NCI-H2227 treated with DMSO at 0.1 percent for 48 hours (cell line): ENCODE results near the gene ZNF277.

Experiments used
- DNase-seq: peaks from one replicate; lab custom pipeline; 2025; lab: John Stamatoyannopoulos, UW

The ZNF277 gene

GRCh38 chr7:112254709-112255387 is 48.4 kb downstream of the ZNF277 start:
- DNase-seq = no peak

GRCh38 chr7:112255388-112255720 is 48.9 kb downstream of the ZNF277 start:
- DNase-seq = no peak

GRCh38 chr7:112257073-112257472 is 50.6 kb downstream of the ZNF277 start:
- no peak for DNase-seq

- DNase-seq = no peak
These were observed 54.4 kb downstream of the ZNF277 start for GRCh38 chr7:112260911-112261310.

GRCh38 chr7:112262036-112262435 is 55.5 kb downstream of the ZNF277 start:
- no peak for DNase-seq

GRCh38 chr7:112262855-112263487 is 56.5 kb downstream of the ZNF277 start:
- DNase-seq = no peak

GRCh38 chr7:112263519-112263918 is 57.0 kb downstream of the ZNF277 start:
- DNase-seq = no peak

GRCh38 chr7:112266141-112266540 is 59.6 kb downstream of the ZNF277 start:
- DNase-seq = no peak

GRCh38 chr7:112266595-112267270 is 60.2 kb downstream of the ZNF277 start:
- DNase-seq = no peak

GRCh38 chr7:112267944-112268691 is 61.6 kb downstream of the ZNF277 start:
- no peak for DNase-seq

- DNase-seq = no peak
These were observed 64.7 kb downstream of the ZNF277 start for GRCh38 chr7:112271162-112271561.

- no peak for DNase-seq
These were observed 66.5 kb downstream of the ZNF277 start for GRCh38 chr7:112272921-112273561.

- DNase-seq = no peak
These were observed 72.5 kb downstream of the ZNF277 start for GRCh38 chr7:112279042-112279441.

- no peak for DNase-seq
These were observed 73.8 kb downstream of the ZNF277 start for GRCh38 chr7:112280267-112280666.

- DNase-seq = no peak
These were observed 76.1 kb downstream of the ZNF277 start for GRCh38 chr7:112282476-112283188.

- DNase-seq = no peak
These were observed 77.0 kb downstream of the ZNF277 start for GRCh38 chr7:112283382-112283910.

- DNase-seq = peak; percentile 74
These were observed 80.0 kb downstream of the ZNF277 start for GRCh38 chr7:112286250-112287086.

- no peak for DNase-seq
These were observed 81.8 kb downstream of the ZNF277 start for GRCh38 chr7:112288301-112288700.

- DNase-seq = no peak
These were observed 83.6 kb downstream of the ZNF277 start for GRCh38 chr7:112290065-112290464.

GRCh38 chr7:112292162-112292561 is 85.7 kb downstream of the ZNF277 start:
- no peak for DNase-seq
